ENCODE results near the gene STAMBPL1. TPM values are rescaled to one million over a fixed set of nuclear protein-coding genes. Genes with fewer than 3 reads are reported as not detected.

The STAMBPL1 gene
- total RNA-seq, 1 donor = 42.4 TPM

- peaks cover 17% of the 10 kb centered on the region for H3K4me1 ChIP-seq (ENCODE audit: insufficient read depth, low read length)
- H3K27me3 ChIP-seq (ENCODE audit: insufficient read depth, low read length) = no peaks in the 10 kb centered on the region
- no peaks in the 10 kb centered on the region for H3K9me3 ChIP-seq (ENCODE audit: low read depth, low read length)
- H3K4me3 ChIP-seq (ENCODE audit: low read length) = no peak overlapping the region
Observed at GRCh38 chr10:88934900-88935672, 55.0 kb downstream of the STAMBPL1 start.

GRCh38 chr10:88936656-88937055, 56.6 kb downstream of the STAMBPL1 start:
- H3K4me3 ChIP-seq (ENCODE audit: low read length) = no peak overlapping the region
- no peaks in the 10 kb centered on the region for H3K27me3 ChIP-seq (ENCODE audit: insufficient read depth, low read length)
- no peaks in the 10 kb centered on the region for H3K9me3 ChIP-seq (ENCODE audit: low read depth, low read length)
- H3K4me1 ChIP-seq (ENCODE audit: insufficient read depth, low read length) = peaks cover 15% of the 10 kb centered on the region

GRCh38 chr10:88938039-88938438, 58.0 kb downstream of the STAMBPL1 start:
- no peaks in the 10 kb centered on the region for H3K27me3 ChIP-seq (ENCODE audit: insufficient read depth, low read length)
- no peaks in the 10 kb centered on the region for H3K9me3 ChIP-seq (ENCODE audit: low read depth, low read length)
- H3K4me3 ChIP-seq (ENCODE audit: low read length) = no peak overlapping the region
- peaks cover 10% of the 10 kb centered on the region for H3K4me1 ChIP-seq (ENCODE audit: insufficient read depth, low read length)

- Histone ChIP-seq H3K27me3 (ENCODE audit: insufficient read depth, low read length) (no peaks in the 10 kb centered on the region), H3K4me3 (ENCODE audit: low read length) (no peak overlapping the region), H3K9me3 (ENCODE audit: low read depth, low read length) (no peaks in the 10 kb centered on the region)
Observed at GRCh38 chr10:88938938-88939337, 58.9 kb downstream of the STAMBPL1 start.

GRCh38 chr10:88941026-88941425, 61.0 kb downstream of the STAMBPL1 start:
- no peaks in the 10 kb centered on the region for H3K9me3 ChIP-seq (ENCODE audit: low read depth, low read length)
- H3K4me3 ChIP-seq (ENCODE audit: low read length) = no peak overlapping the region
- peaks cover 19% of the 10 kb centered on the region for H3K4me1 ChIP-seq (ENCODE audit: insufficient read depth, low read length)
- H3K27me3 ChIP-seq (ENCODE audit: insufficient read depth, low read length) = no peaks in the 10 kb centered on the region

More at GRCh38 chr10:88938938-88939337, 58.9 kb downstream of the STAMBPL1 start:
- peaks cover 12% of the 10 kb centered on the region for H3K4me1 ChIP-seq (ENCODE audit: insufficient read depth, low read length)

- no peaks in the 10 kb centered on the region for H3K27me3 ChIP-seq (ENCODE audit: insufficient read depth, low read length)
- no peak overlapping the region for H3K4me3 ChIP-seq (ENCODE audit: low read length)
- peaks cover 20% of the 10 kb centered on the region for H3K4me1 ChIP-seq (ENCODE audit: insufficient read depth, low read length)
- no peaks in the 10 kb centered on the region for H3K9me3 ChIP-seq (ENCODE audit: low read depth, low read length)
Observed at GRCh38 chr10:88943778-88944177, 63.7 kb downstream of the STAMBPL1 start.

- Histone ChIP-seq H3K4me1 (ENCODE audit: insufficient read depth, low read length) (peaks cover 20% of the 10 kb centered on the region), H3K9me3 (ENCODE audit: low read depth, low read length) (no peaks in the 10 kb centered on the region), H3K27me3 (ENCODE audit: insufficient read depth, low read length) (no peaks in the 10 kb centered on the region), H3K4me3 (ENCODE audit: low read length) (no peak overlapping the region)
Observed at GRCh38 chr10:88944813-88945212, 64.8 kb downstream of the STAMBPL1 start.

GRCh38 chr10:88946200-88946599, 66.2 kb downstream of the STAMBPL1 start:
- no peak overlapping the region for H3K4me3 ChIP-seq (ENCODE audit: low read length)
- H3K4me1 ChIP-seq (ENCODE audit: insufficient read depth, low read length) = peaks cover 24% of the 10 kb centered on the region
- H3K27me3 ChIP-seq (ENCODE audit: insufficient read depth, low read length) = no peaks in the 10 kb centered on the region
- no peaks in the 10 kb centered on the region for H3K9me3 ChIP-seq (ENCODE audit: low read depth, low read length)

- no peaks in the 10 kb centered on the region for H3K9me3 ChIP-seq (ENCODE audit: low read depth, low read length)
- H3K4me1 ChIP-seq (ENCODE audit: insufficient read depth, low read length) = peaks cover 24% of the 10 kb centered on the region
- no peak overlapping the region for H3K4me3 ChIP-seq (ENCODE audit: low read length)
- H3K27me3 ChIP-seq (ENCODE audit: insufficient read depth, low read length) = no peaks in the 10 kb centered on the region
Observed at GRCh38 chr10:88946965-88947590, 67.0 kb downstream of the STAMBPL1 start.

- no peak overlapping the region for H3K4me3 ChIP-seq (ENCODE audit: low read length)
- peaks cover 21% of the 10 kb centered on the region for H3K4me1 ChIP-seq (ENCODE audit: insufficient read depth, low read length)
- H3K9me3 ChIP-seq (ENCODE audit: low read depth, low read length) = no peaks in the 10 kb centered on the region
- H3K27me3 ChIP-seq (ENCODE audit: insufficient read depth, low read length) = no peaks in the 10 kb centered on the region
Observed at GRCh38 chr10:88949051-88949450, 69.0 kb downstream of the STAMBPL1 start.

- no peaks in the 10 kb centered on the region for H3K27me3 ChIP-seq (ENCODE audit: insufficient read depth, low read length)
- H3K9me3 ChIP-seq (ENCODE audit: low read depth, low read length) = no peaks in the 10 kb centered on the region
- no peak overlapping the region for H3K4me3 ChIP-seq (ENCODE audit: low read length)
- H3K4me1 ChIP-seq (ENCODE audit: insufficient read depth, low read length) = peaks cover 10% of the 10 kb centered on the region
Observed at GRCh38 chr10:88949912-88950837, 70.1 kb downstream of the STAMBPL1 start.

- no peaks in the 10 kb centered on the region for H3K27me3 ChIP-seq (ENCODE audit: insufficient read depth, low read length)
- peaks cover 4% of the 10 kb centered on the region for H3K4me1 ChIP-seq (ENCODE audit: insufficient read depth, low read length)
- no peaks in the 10 kb centered on the region for H3K9me3 ChIP-seq (ENCODE audit: low read depth, low read length)
- H3K4me3 ChIP-seq (ENCODE audit: low read length) = no peak within 1 kb of the TSS
Observed at GRCh38 chr10:88952647-88953111, 72.6 kb downstream of the STAMBPL1 start, which contains the start of gene ACTA2. Gene ACTA2, minus strand, starts transcription at chr10:88952773. Its CDS starts 3,843 bp downstream, at chr10:88948930.

- H3K9me3 ChIP-seq (ENCODE audit: low read depth, low read length) = no peaks in the 10 kb centered on the region
- no peak overlapping the region for H3K4me3 ChIP-seq (ENCODE audit: low read length)
- peaks cover 4% of the 10 kb centered on the region for H3K4me1 ChIP-seq (ENCODE audit: insufficient read depth, low read length)
- H3K27me3 ChIP-seq (ENCODE audit: insufficient read depth, low read length) = no peaks in the 10 kb centered on the region
Observed at GRCh38 chr10:88953662-88954061, 73.6 kb downstream of the STAMBPL1 start.

GRCh38 chr10:88954458-88955083, 74.5 kb downstream of the STAMBPL1 start:
- Histone ChIP-seq H3K27me3 (ENCODE audit: insufficient read depth, low read length) (no peaks in the 10 kb centered on the region), H3K4me1 (ENCODE audit: insufficient read depth, low read length) (peaks cover 4% of the 10 kb centered on the region), H3K4me3 (ENCODE audit: low read length) (no peak overlapping the region), H3K9me3 (ENCODE audit: low read depth, low read length) (no peaks in the 10 kb centered on the region)

Measured in mononuclear cell (primary cell).